ENCODE results near the gene TMEM202.
"Not testable (repeated sequence)": the region's sequence is repeated elsewhere in the genome, so short reads cannot be mapped to it uniquely, and the experiment has no call there.

Gene TMEM202

DNA sequence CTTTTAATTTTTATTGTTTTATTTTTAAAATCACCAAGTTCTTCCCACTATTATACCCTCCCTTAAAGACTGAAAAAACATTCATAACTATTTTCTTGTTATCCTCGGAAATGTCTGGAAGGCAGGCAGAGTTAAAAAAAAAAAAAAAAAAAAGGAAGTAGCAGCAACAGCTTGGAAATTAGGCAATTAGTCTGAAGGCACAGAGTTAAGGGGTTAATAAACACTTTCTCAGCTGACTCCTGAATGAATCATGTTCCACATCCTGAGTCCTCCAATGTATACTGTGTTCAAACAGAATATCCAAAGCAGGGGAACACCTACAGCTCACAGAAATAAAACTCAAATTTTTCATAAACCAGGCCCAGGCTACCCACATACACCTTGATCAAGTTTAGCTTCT lies 28.1 kb upstream of the TMEM202 start:
- TF ChIP-seq POLR2A (IDR thresholded peaks at IDR 0.05; ENCODE audit: low read depth, low read length) (no peak), SPI1 (IDR thresholded peaks at IDR 0.05; ENCODE audit: low read depth, low read length) (no peak), PAX5 (IDR thresholded peaks at IDR 0.05; ENCODE audit: insufficient read depth, low read length, severe bottlenecking) (no peak), POU2F2 (IDR thresholded peaks at IDR 0.05; ENCODE audit: low read depth, low read length) (no peak), POLR2AphosphoS5 (IDR thresholded peaks at IDR 0.05; ENCODE audit: low read depth, low read length) (no peak), TAF1 (IDR thresholded peaks at IDR 0.05; ENCODE audit: low read depth, low read length) (no peak)
- DNase-seq (ENCODE audit: insufficient read length, low spot score) (no peak), FAIRE-seq (no peak)

GRCh38 chr15:72372361-72372760 lies 25.7 kb upstream of the TMEM202 start:
- DNase-seq (ENCODE audit: insufficient read length, low spot score) (no peak), FAIRE-seq (no peak)
- no peak for TF ChIP-seq PAX5 (IDR thresholded peaks at IDR 0.05; ENCODE audit: insufficient read depth, low read length, severe bottlenecking)
- TF ChIP-seq POU2F2 (IDR thresholded peaks at IDR 0.05; ENCODE audit: low read depth, low read length): no peak
- no peak for TF ChIP-seq SPI1 (IDR thresholded peaks at IDR 0.05; ENCODE audit: low read depth, low read length)
- TF ChIP-seq POLR2A (IDR thresholded peaks at IDR 0.05; ENCODE audit: low read depth, low read length): no peak
- TF ChIP-seq POLR2AphosphoS5 (IDR thresholded peaks at IDR 0.05; ENCODE audit: low read depth, low read length): no peak
- no peak for TF ChIP-seq TAF1 (IDR thresholded peaks at IDR 0.05; ENCODE audit: low read depth, low read length)

DNA sequence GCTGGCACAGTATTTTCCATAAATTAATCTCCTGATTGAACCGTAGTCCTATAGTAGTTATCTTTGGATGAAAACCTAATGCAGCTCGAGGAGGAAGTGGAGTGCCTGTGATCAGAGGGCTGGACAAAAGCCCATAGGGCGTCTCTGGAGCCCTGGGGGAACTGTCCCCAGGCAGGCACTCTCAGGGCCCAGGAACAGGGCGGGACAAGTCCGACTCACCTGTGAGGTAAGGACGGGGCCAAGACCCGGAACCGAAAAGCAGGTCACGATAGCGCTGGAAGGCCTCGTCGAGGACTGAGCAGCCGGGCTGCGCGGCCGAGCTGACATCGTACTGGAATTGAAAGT lies 22.6 kb upstream of the TMEM202 start:
- FAIRE-seq (no peak), DNase-seq (ENCODE audit: insufficient read length, low spot score) (no peak)

DNA sequence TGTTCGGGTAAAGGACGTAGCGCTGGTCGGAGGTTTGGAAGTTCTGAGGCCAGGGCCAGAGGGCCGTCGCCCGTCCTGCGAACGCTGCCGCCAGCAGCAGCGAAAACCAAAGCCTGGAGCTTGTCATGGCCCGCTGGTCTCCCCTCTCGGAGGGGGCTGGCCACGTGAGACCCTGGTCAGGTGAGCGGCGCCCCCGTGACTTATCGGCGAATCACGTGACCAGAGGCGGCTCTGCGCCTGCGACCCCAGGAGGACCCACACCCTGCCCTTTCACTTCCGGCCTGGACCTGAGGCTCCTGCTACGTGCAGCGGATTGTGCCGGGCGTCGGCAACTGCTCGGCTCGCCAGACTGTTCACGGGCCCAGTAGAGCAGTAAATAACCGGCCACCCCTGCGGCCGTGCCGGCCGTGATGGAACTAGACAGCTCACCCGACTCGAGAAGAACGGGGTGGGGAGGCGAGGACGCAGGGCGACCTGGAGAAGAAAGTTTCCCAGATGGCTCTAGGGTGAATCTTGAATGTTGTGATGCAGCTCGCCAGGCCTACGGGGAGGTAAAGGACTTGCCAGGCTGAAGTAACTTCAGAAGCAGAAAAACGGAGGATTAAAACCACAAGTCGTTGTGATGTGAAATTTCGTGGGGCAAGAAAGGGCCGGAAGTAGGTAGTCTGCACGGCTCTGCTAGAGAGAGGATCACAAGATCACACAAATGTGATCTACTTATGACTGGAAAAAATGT lies 22.1 kb upstream of the TMEM202 start, which contains the start of gene HEXA:
Gene HEXA (minus strand): TSS at position 169 of the 736 bp plus-strand sequence. CDS start 42 bp downstream, at position 127.
- DNase-seq (ENCODE audit: insufficient read length, low spot score): peak; percentile 91
- FAIRE-seq: peak; percentile 98
- peak; percentile 93 for TF ChIP-seq POLR2A (IDR thresholded peaks at IDR 0.05; ENCODE audit: low read depth, low read length)
- TF ChIP-seq SPI1 (IDR thresholded peaks at IDR 0.05; ENCODE audit: low read depth, low read length): peak; percentile 66
- peak; percentile 98 for TF ChIP-seq PAX5 (IDR thresholded peaks at IDR 0.05; ENCODE audit: insufficient read depth, low read length, severe bottlenecking)
- peak; percentile 91 for TF ChIP-seq POLR2AphosphoS5 (IDR thresholded peaks at IDR 0.05; ENCODE audit: low read depth, low read length)
- TF ChIP-seq TAF1 (IDR thresholded peaks at IDR 0.05; ENCODE audit: low read depth, low read length): peak; percentile 89
- TF ChIP-seq POU2F2 (IDR thresholded peaks at IDR 0.05; ENCODE audit: low read depth, low read length): peak; percentile 81

More for the DNA sequence above, 22.6 kb upstream of the TMEM202 start:
- TF ChIP-seq POU2F2 (IDR thresholded peaks at IDR 0.05; ENCODE audit: low read depth, low read length): no peak
- TF ChIP-seq SPI1 (IDR thresholded peaks at IDR 0.05; ENCODE audit: low read depth, low read length): 0 out of 2 replicates have a peak, but pooled peaks have one; percentile 25
- no peak for TF ChIP-seq POLR2A (IDR thresholded peaks at IDR 0.05; ENCODE audit: low read depth, low read length)

DNA sequence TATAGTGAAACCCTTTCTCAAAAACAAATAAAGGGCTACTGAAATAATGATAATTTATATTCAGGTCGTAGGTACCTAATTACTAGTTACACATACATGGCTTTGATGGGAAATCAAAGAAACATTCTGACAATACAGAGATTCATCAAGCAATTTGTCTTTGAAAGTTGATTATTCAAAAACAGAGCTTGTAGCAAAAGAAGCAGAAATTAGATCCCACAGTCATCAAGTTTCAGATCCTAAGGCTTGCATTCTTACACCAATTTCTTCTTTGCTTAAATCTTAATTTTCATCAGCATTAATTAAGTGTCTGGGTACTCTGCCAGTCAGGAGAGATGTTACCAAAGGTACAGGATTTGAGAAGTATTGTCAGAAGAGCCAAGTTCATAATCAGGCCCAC lies 20.8 kb upstream of the TMEM202 start:
- DNase-seq (ENCODE audit: insufficient read length, low spot score): no peak
- no peak for TF ChIP-seq SPI1 (IDR thresholded peaks at IDR 0.05; ENCODE audit: low read depth, low read length)
- no peak for TF ChIP-seq POU2F2 (IDR thresholded peaks at IDR 0.05; ENCODE audit: low read depth, low read length)
- FAIRE-seq: no peak

- FAIRE-seq; DNase-seq (ENCODE audit: insufficient read length, low spot score): not testable (repeated sequence)
These were observed 19.0 kb upstream of the TMEM202 start for GRCh38 chr15:72379106-72379505.

DNA sequence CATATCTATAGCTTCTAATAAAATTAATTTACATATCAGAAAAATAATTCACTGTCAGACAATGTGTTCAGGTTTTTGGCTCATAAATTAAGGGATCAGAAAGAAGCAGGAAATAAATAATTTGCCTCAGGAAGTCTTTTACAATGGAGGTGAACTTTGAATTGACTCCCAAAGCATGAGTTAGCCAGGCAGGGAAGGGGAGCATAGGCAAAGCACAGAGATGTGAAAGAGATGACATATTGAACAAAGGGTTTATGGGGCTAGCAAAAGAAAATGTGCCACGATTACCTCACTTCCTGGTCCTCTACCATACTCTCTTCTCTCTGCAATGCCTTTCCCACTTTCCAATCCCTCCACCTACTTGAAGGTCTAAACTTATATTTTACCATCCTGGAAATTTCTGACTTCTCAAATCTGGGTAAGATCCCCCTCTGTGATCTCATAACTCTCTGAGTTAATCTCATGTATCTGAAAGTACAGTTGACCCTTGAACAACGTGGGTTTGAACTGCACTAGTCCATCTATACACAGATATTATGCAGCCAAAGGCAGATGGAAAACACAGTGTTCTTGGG lies 18.2 kb upstream of the TMEM202 start:
- FAIRE-seq: no peak

GRCh38 chr15:72380743-72381142 lies 17.4 kb upstream of the TMEM202 start:
- no peak for TF ChIP-seq POU2F2 (IDR thresholded peaks at IDR 0.05; ENCODE audit: low read depth, low read length)
- no peak for TF ChIP-seq PAX5 (IDR thresholded peaks at IDR 0.05; ENCODE audit: insufficient read depth, low read length, severe bottlenecking)
- TF ChIP-seq POLR2A (IDR thresholded peaks at IDR 0.05; ENCODE audit: low read depth, low read length): no peak
- TF ChIP-seq POLR2AphosphoS5 (IDR thresholded peaks at IDR 0.05; ENCODE audit: low read depth, low read length): no peak
- TF ChIP-seq TAF1 (IDR thresholded peaks at IDR 0.05; ENCODE audit: low read depth, low read length): no peak
- TF ChIP-seq SPI1 (IDR thresholded peaks at IDR 0.05; ENCODE audit: low read depth, low read length): no peak
- DNase-seq (ENCODE audit: insufficient read length, low spot score) (no peak), FAIRE-seq (no peak)

More for the DNA sequence above, 18.2 kb upstream of the TMEM202 start:
- TF ChIP-seq POU2F2 (IDR thresholded peaks at IDR 0.05; ENCODE audit: low read depth, low read length) (no peak), PAX5 (IDR thresholded peaks at IDR 0.05; ENCODE audit: insufficient read depth, low read length, severe bottlenecking) (no peak), POLR2A (IDR thresholded peaks at IDR 0.05; ENCODE audit: low read depth, low read length) (no peak)
- no peak for DNase-seq (ENCODE audit: insufficient read length, low spot score)

GRCh38 chr15:72382146-72382545 lies 16.0 kb upstream of the TMEM202 start:
- no peak for TF ChIP-seq SPI1 (IDR thresholded peaks at IDR 0.05; ENCODE audit: low read depth, low read length)
- TF ChIP-seq POU2F2 (IDR thresholded peaks at IDR 0.05; ENCODE audit: low read depth, low read length): no peak
- no peak for TF ChIP-seq POLR2A (IDR thresholded peaks at IDR 0.05; ENCODE audit: low read depth, low read length)
- TF ChIP-seq POLR2AphosphoS5 (IDR thresholded peaks at IDR 0.05; ENCODE audit: low read depth, low read length): no peak
- TF ChIP-seq TAF1 (IDR thresholded peaks at IDR 0.05; ENCODE audit: low read depth, low read length): no peak
- TF ChIP-seq PAX5 (IDR thresholded peaks at IDR 0.05; ENCODE audit: insufficient read depth, low read length, severe bottlenecking): no peak
- FAIRE-seq (no peak), DNase-seq (ENCODE audit: insufficient read length, low spot score) (no peak)

DNA sequence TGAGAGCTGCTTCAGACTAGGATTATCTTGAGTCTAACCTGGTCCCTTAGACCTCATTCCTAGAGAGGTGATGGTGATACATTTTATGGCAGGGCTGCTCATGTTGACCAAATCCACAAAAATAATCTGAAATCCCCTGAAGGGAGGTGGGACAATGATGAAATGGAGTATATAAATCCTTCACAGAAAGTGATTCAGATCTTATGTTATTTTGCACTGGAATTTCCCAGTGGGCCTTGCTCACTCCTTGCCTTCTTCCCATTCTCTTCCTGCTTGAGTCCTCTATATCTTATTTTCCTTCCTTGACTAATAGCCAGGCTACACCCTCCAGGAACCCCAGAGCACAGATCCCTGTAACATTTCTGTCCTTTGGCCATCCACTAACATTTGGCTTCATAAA lies 10.4 kb upstream of the TMEM202 start:
- DNase-seq (ENCODE audit: insufficient read length, low spot score) (no peak), FAIRE-seq (no peak)
- no peak for TF ChIP-seq POLR2AphosphoS5 (IDR thresholded peaks at IDR 0.05; ENCODE audit: low read depth, low read length)
- no peak for TF ChIP-seq SPI1 (IDR thresholded peaks at IDR 0.05; ENCODE audit: low read depth, low read length)
- no peak for TF ChIP-seq POU2F2 (IDR thresholded peaks at IDR 0.05; ENCODE audit: low read depth, low read length)
- no peak for TF ChIP-seq TAF1 (IDR thresholded peaks at IDR 0.05; ENCODE audit: low read depth, low read length)
- no peak for TF ChIP-seq POLR2A (IDR thresholded peaks at IDR 0.05; ENCODE audit: low read depth, low read length)
- TF ChIP-seq PAX5 (IDR thresholded peaks at IDR 0.05; ENCODE audit: insufficient read depth, low read length, severe bottlenecking): no peak

Measured in GM12891 (cell line).